Heart left ventricle (tissue), 13 donors: Measurements from ENCODE around the gene VTCN1.

ENCODE experiments used
- POLR2A ChIP-seq, 2 donors: fragments of 450-650 bp; IDR thresholded peaks; one replicate each; pipeline ENCODE4 v1.6.1; 2017; ENCODE audit warnings: antibody characterized with exemption in 2 of 2, mild to moderate bottlenecking in 2 of 2, moderate library complexity in 2 of 2
- TF ChIP-seq, protein P1 (sequence below), 12 donors: fragments of 200-600 bp; sonication (generic) in 4 of 12; IDR thresholded peaks; one replicate each; pipeline versions ENCODE4 v1.5.0 to v1.8.0; 2018 to 2022; ENCODE audit warnings: antibody characterized with exemption in 12 of 12, mild to moderate bottlenecking in 5 of 12
- donor health status: ischemic (EF 13 %, LVEDD 7.1; RV severe dilation, severe dysfunction).
- donor health status: DM: no; HTN: yes; CAD: no.
- donor health status: DM: no; HTN: no; CAD: no.
- donor health status: ischemic (EF 25% LVEDD 6.9; RV normal size, moderate dysfunction).
- donor health status: ischemic (EF 25% LVEDD 5.7; RV mildly dilated, moderate dysfunction).
- donor health status: ischemic (EF 35%, LVEDD 5.7; RV mildly dilated, moderate dysfunction).
- donor health status: nonischemic (EF 11% LVEDD 7.7; RV severe dilation, severe dysfunction).
- donor health status: DM: yes; HTN: yes; CAD: no.
- donor health status: PGD.
- donor health status: ischemic (EF 29% LVEDD 5.4; RV normal size, mild dysfunction).
- donor health status: nonischemic (EF 23%, LVEDD 6.1; RV moderate dilation, normal function).

DNA sequence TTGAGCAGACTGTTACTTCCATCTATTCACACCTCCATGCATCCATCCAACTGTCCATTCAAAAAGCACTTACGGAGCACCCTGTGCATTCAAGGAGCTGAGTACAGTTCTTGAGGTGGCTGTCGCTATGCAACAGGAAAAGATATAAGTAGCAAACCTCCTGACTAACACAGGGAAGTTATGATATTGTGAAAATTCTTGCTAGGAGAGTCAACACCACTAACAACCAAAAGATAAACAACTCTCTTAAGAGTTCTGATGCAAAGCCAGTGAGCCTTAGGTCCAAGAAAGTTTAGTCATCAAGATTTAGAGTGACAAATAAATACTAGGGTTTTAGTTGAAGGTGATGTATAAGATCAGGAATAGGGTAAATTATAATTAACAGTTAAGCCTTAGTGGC lies 44.7 kb downstream of the VTCN1 start:
- TF ChIP-seq, protein P1, sequence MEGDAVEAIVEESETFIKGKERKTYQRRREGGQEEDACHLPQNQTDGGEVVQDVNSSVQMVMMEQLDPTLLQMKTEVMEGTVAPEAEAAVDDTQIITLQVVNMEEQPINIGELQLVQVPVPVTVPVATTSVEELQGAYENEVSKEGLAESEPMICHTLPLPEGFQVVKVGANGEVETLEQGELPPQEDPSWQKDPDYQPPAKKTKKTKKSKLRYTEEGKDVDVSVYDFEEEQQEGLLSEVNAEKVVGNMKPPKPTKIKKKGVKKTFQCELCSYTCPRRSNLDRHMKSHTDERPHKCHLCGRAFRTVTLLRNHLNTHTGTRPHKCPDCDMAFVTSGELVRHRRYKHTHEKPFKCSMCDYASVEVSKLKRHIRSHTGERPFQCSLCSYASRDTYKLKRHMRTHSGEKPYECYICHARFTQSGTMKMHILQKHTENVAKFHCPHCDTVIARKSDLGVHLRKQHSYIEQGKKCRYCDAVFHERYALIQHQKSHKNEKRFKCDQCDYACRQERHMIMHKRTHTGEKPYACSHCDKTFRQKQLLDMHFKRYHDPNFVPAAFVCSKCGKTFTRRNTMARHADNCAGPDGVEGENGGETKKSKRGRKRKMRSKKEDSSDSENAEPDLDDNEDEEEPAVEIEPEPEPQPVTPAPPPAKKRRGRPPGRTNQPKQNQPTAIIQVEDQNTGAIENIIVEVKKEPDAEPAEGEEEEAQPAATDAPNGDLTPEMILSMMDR (IDR thresholded peaks at IDR 0.05), result no peak
- TF ChIP-seq POLR2A (IDR thresholded peaks at IDR 0.05), result no peak
